Psoas muscle (tissue), 8 donors: ENCODE results near the gene SNRNP40. TPM values are rescaled to one million over a fixed set of nuclear protein-coding genes. Genes with fewer than 3 reads are reported as not detected.

Experiments used
- ATAC-seq, 4 donors: fragments of 200-7000 bp; cut with Tn5 transposase; one replicate each; pipeline ENCODE4 v1.9.1; 2020; ENCODE audit warnings: moderate library complexity in 3 of 4, mild to moderate bottlenecking in 2 of 4
- DNase-seq, 2 donors: peaks; one replicate each; pipeline ENCODE4 v3.0.0-alpha.2; 2020
- H3K27ac ChIP-seq: fragments of 200-600 bp; one replicate; pipeline ENCODE4 v1.8.0; 2022
- H3K27me3 ChIP-seq, 3 donors: fragments of 200-600 bp in 1 of 3; one replicate each; pipeline versions ENCODE4 v1.6.1 to v1.8.0; 2013 to 2022; ENCODE audit warnings: low read length in 2 of 3, mild to moderate bottlenecking in 2 of 3, moderate library complexity in 1 of 3; ENCODE audit not compliant: insufficient read depth in 3 of 3
- H3K36me3 ChIP-seq, 2 donors: fragments of 200-600 bp in 1 of 2; one replicate each; pipeline versions ENCODE4 v1.6.1 to v1.8.0; 2013 to 2022; ENCODE audit warnings: low read depth in 1 of 2, mild to moderate bottlenecking in 1 of 2, moderate library complexity in 1 of 2; ENCODE audit not compliant: insufficient read depth in 1 of 2
- H3K4me1 ChIP-seq: fragments of 200-600 bp; one replicate; pipeline ENCODE4 v1.8.0; 2022
- H3K4me3 ChIP-seq: fragments of 200-600 bp; one replicate; pipeline ENCODE4 v1.8.0; 2022; ENCODE audit warnings: mild to moderate bottlenecking
- H3K9me3 ChIP-seq: fragments of 200-600 bp; one replicate; pipeline ENCODE4 v1.8.0; 2022
- WGBS, 3 donors: extraction: QIAGEN DNeasy Blood & Tissue Kit; methylation state at CpG; one replicate each; pipeline versions ENCODE4 v1.1.6 to v1.1.7; 2013; 5-methylcytosine and 5-hydroxymethylcytosine counted together
- intact Hi-C, 2 donors: fragments of 100-400 bp; cut with DNase I; formaldehyde crosslinking; loops; one replicate each; pipeline versions ENCODE4 v1.11.0 to v1.14.2; 2022
- polyA plus RNA-seq, 3 donors: library from polyadenylated mRNA; stranded (reverse); fragments of 200-250 nt; gene quantifications; one replicate each; pipeline ENCODE4 v1.2.3, GENCODE V29; 2013
- total RNA-seq, 4 donors: library from RNA; stranded (reverse); fragmentation: NEBNext Ultra II Directional in 2 of 4; extraction: Animal tissue kit (Norgen Biotek cat#: 25700) in 2 of 4; gene quantifications; one replicate each; pipeline versions ENCODE4 v1.2.1 to v1.2.4, GENCODE V29; 2021 to 2023
- TF ChIP-seq, protein P1 (sequence below): fragments of 200-600 bp; IDR thresholded peaks from one replicate; pipeline ENCODE4 v1.8.0; 2022; ENCODE audit warnings: antibody characterized with exemption
- donor health status: healthy with polysubstance abuse.
- donor health status: DM: no; HTN: no; CAD: no; lungs with moderate emphysema.
- donor health status: Bipolar disorder and iron deficiency.
- donor health status: healthy.
- donor health status: DM: yes; HTN: yes; CAD: no.
- donor health status: DM: no; HTN: no; CAD: no.
- donor health status: DM: no; HTN: no; CAD: no.
- donor health status: DM: yes; HTN: yes; CAD: no.

The SNRNP40 gene
- total and polyA plus RNA-seq, 7 donors: 13.5 to 22.7 (median 19.4) TPM

DNA sequence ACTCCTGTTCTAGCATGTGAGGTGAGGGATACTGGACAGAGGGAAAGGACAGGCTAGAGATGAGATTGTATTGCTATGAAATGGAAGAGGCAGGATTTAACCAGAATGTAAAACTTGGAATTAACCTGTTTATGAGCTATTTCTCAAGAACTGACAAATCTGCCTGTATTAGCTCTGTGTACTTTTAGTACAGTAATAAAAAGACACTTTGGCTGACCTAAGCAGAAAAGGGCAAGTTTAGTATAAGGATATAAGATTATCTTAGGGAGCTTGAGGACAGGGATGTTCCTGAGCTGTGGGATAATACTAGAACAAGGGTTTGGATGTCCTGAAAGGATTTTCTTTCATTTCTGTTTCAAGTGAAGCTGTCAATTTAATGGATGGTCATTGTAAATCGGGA is 11.4 kb upstream of the SNRNP40 start:
- H3K4me1 ChIP-seq: peaks cover 6% of the 10 kb centered on the region
- TF ChIP-seq, protein P1, sequence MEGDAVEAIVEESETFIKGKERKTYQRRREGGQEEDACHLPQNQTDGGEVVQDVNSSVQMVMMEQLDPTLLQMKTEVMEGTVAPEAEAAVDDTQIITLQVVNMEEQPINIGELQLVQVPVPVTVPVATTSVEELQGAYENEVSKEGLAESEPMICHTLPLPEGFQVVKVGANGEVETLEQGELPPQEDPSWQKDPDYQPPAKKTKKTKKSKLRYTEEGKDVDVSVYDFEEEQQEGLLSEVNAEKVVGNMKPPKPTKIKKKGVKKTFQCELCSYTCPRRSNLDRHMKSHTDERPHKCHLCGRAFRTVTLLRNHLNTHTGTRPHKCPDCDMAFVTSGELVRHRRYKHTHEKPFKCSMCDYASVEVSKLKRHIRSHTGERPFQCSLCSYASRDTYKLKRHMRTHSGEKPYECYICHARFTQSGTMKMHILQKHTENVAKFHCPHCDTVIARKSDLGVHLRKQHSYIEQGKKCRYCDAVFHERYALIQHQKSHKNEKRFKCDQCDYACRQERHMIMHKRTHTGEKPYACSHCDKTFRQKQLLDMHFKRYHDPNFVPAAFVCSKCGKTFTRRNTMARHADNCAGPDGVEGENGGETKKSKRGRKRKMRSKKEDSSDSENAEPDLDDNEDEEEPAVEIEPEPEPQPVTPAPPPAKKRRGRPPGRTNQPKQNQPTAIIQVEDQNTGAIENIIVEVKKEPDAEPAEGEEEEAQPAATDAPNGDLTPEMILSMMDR: no peak
- DNase-seq (no peak), ATAC-seq (no peak)
- peaks cover 7 to 33% of the 10 kb centered on the region in 2 donors for H3K36me3 ChIP-seq
- H3K4me3 ChIP-seq: no peak overlapping the region
- no peaks in the 10 kb centered on the region for H3K27me3 ChIP-seq
- H3K27ac ChIP-seq: no peak overlapping the region
- H3K9me3 ChIP-seq: no peaks in the 10 kb centered on the region
- WGBS, 3 donors: 0 to 35% (median 28%) methylated on average over 1 of the region's 1 CpG
- intact Hi-C loops: no loop called here

DNA sequence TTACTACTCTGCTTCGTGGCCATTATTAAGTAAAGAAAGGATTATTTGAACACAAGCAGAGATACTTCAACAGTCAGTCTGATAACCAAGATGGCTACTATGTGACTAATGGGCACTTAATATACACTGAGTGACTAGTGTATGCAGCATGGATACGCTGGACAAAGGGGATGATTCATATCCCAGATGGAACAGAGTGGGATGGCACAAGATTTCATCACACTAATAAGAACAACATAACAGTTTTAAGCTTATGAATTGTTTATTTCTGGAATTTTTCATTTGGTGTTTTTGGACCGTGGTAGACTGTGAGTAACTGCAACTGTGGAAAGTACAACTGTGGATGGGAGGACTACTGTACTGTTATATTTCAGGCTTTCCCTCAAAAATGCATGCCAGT is 9.7 kb upstream of the SNRNP40 start:
- H3K4me1 ChIP-seq: peaks cover 6% of the 10 kb centered on the region
- 86 to 91% (median 89%) methylated on average over 3 of the region's 3 CpGs for WGBS, 3 donors
- H3K36me3 ChIP-seq: peaks cover 3 to 16% of the 10 kb centered on the region in 2 donors
- no peaks in the 10 kb centered on the region for H3K27me3 ChIP-seq
- TF ChIP-seq, protein P1: no peak
- no peak overlapping the region for H3K27ac ChIP-seq
- DNase-seq: no peak
- no peak overlapping the region for H3K4me3 ChIP-seq
- ATAC-seq: peak; percentile 59 to 80 (median 68)
- intact Hi-C loops: no loop called here
- H3K9me3 ChIP-seq: no peaks in the 10 kb centered on the region

DNA sequence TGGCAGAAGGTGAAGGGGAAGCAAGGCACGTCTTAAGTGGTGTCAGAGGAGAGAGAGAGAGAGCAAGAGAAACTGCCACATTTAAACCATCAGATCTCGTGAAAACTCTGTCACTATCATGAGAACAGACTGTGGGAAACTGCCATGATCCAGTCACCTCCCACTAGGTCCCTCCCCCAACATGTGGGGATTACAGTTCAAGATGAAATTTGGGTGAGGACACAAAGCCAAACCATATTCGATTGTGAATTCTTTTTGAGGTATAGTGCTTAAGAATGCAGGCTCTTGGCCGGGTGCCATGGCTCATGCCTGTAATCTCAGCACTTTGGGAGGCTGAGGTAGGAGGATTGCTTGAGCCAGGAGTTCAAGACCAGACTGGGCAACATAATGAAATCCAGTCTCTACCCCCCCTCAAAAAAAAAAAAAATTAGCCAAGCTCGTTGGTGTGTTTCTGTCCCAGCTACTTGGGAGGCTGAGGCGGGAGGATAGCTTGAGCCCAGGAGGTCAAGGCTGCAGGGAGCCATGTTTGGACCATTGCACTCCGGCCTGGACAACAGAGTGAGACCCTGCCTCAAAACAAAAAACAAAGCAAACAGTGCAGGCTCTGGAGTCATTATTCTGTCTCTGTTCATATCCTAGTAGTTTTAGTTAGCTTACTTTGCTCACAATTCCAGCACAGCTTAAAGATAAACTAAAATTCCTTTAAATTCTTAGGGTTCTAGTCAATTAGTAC is 6.3 kb upstream of the SNRNP40 start:
- H3K27me3 ChIP-seq: no peaks in the 10 kb centered on the region
- WGBS, 3 donors: 81 to 85% (median 84%) methylated on average over 7 of the region's 7 CpGs

DNA sequence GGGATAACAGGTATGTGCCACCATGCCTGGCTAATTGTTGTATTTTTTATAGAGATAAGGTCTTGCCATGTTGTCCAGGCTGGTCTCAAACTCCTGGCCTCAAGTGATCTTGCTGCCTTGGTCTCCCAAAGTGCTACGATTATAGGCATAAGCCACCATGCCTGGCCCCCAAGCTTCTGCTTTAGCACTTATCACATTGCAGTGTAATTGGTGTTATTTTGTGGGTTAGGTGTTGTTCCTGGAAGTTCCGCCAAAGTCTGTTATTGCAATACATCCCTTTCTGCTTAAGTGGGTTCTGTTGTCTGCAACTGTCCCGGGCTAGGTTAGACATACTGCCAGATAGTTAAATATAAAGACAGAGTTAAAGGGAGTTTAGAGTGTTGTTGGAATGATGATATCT is 3.6 kb upstream of the SNRNP40 start:
- no peak overlapping the region for H3K4me3 ChIP-seq
- intact Hi-C loops: no loop called here
- DNase-seq (no peak), ATAC-seq (no peak)
- 80 to 93% (median 82%) methylated on average over 3 of the region's 3 CpGs for WGBS, 3 donors
- no peaks in the 10 kb centered on the region for H3K27me3 ChIP-seq
- no peaks in the 10 kb centered on the region for H3K9me3 ChIP-seq
- H3K4me1 ChIP-seq: peaks cover 34% of the 10 kb centered on the region
- H3K36me3 ChIP-seq: peaks cover 0 to 1% of the 10 kb centered on the region in 2 donors
- TF ChIP-seq, protein P1: no peak
- H3K27ac ChIP-seq: no peak overlapping the region

More for the DNA sequence above, 6.3 kb upstream of the SNRNP40 start:
- H3K36me3 ChIP-seq: no peaks in the 10 kb centered on the region
- ATAC-seq: no peak
- no peak for DNase-seq
- TF ChIP-seq, protein P1: no peak
- peaks cover 29% of the 10 kb centered on the region for H3K4me1 ChIP-seq
- intact Hi-C loops: no loop called here
- H3K9me3 ChIP-seq: no peaks in the 10 kb centered on the region
- H3K27ac ChIP-seq: no peak overlapping the region
- no peak overlapping the region for H3K4me3 ChIP-seq

DNA sequence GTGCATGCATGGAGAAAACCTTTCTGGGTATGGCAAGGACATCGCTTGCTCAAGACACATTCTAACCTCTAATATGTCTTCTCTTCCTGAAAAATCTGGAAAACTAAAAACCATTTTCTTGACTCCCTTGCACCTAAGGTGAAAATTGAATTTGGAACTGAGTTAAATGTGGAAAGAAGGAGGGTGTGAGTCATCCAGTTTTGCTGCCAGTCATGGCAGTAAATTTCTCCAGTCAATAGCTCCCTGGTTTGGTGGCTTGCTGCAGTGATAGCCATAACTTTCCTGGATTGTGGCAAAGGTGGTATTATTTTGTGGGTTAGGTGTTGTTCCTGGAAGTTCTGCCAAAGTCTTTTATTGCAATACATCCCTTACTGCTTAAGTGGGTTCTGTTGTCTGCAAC is 2.8 kb upstream of the SNRNP40 start:
- H3K9me3 ChIP-seq: no peaks in the 10 kb centered on the region
- H3K4me3 ChIP-seq: no peak overlapping the region
- peaks cover 0 to 9% of the 10 kb centered on the region in 2 donors for H3K36me3 ChIP-seq
- ATAC-seq (no peak), DNase-seq (no peak)
- intact Hi-C loops: no loop called here
- TF ChIP-seq, protein P1: no peak
- no peak overlapping the region for H3K27ac ChIP-seq
- WGBS, 3 donors: 94 to 100% (median 96%) methylated on average over 1 of the region's 1 CpG
- no peaks in the 10 kb centered on the region for H3K27me3 ChIP-seq
- H3K4me1 ChIP-seq: peaks cover 34% of the 10 kb centered on the region
